Measurements from ENCODE around the gene AK3. TPM values are rescaled to one million over a fixed set of nuclear protein-coding genes. Genes with fewer than 3 reads are reported as not detected.

The AK3 gene
- total and polyA plus RNA-seq, 10 of the 15 experiments (the other 5 are each of a cell fraction or from before 2014, with no cell fraction given) = 14.2 to 86.6 (median 43.9) TPM

DNA sequence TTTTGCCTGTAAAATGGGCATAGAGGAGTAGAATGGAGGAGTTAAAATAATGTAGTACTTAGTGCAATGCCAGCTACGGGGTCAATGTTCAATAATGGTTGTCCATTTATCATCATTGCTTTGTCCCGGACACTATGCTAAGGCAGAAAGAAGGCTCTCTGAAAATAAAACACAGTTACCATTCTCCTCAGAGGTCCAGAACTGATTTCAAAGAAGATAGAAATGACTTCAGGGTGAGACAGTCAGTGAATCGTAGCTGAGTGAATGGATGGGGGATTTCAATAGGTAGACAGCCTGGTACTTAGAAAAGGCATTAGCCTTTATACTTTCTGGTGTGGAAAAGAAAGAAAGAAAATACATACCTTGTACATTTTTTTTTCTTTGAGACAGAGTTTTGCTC is 1.2 kb upstream of the AK3 start:
- ChIA-PET CTCF (interaction anchor here (0.5 to 1.7 kb wide), 5 partner anchors 9 to 370 kb away, joined by 3 to 11 read pairs (median 4); no protein-coding TSS in a partner anchor), RAD21 (ENCODE audit: unreplicated experiment) (interaction anchor here (1.6 kb wide), 1 partner anchor 354 kb away, joined by 4 read pairs; no protein-coding TSS in a partner anchor), POLR2A (no interaction called here), SMC1A (ENCODE audit: uncharacterized antibody, unreplicated experiment) (no interaction called here)
- no peak for DNase-seq (ENCODE audit: low read depth, low spot score)
- WGBS (ENCODE audit: insufficient coverage, insufficient replicate concordance, low lambda C conversion rate, missing lambda C conversion rate) = 36% methylated on average over 3 of the region's 3 CpGs
- TF ChIP-seq SIN3A (IDR thresholded peaks at IDR 0.05; ENCODE audit: low read depth, low read length) = no peak
- TF ChIP-seq, protein P1, sequence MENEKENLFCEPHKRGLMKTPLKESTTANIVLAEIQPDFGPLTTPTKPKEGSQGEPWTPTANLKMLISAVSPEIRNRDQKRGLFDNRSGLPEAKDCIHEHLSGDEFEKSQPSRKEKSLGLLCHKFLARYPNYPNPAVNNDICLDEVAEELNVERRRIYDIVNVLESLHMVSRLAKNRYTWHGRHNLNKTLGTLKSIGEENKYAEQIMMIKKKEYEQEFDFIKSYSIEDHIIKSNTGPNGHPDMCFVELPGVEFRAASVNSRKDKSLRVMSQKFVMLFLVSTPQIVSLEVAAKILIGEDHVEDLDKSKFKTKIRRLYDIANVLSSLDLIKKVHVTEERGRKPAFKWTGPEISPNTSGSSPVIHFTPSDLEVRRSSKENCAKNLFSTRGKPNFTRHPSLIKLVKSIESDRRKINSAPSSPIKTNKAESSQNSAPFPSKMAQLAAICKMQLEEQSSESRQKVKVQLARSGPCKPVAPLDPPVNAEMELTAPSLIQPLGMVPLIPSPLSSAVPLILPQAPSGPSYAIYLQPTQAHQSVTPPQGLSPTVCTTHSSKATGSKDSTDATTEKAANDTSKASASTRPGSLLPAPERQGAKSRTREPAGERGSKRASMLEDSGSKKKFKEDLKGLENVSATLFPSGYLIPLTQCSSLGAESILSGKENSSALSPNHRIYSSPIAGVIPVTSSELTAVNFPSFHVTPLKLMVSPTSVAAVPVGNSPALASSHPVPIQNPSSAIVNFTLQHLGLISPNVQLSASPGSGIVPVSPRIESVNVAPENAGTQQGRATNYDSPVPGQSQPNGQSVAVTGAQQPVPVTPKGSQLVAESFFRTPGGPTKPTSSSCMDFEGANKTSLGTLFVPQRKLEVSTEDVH (IDR thresholded peaks at IDR 0.05; ENCODE audit: low read depth, partially characterized antibody) = no peak
- TF ChIP-seq RELB (IDR thresholded peaks at IDR 0.05; ENCODE audit: low read depth) = no peak
- H3K36me3 ChIP-seq (ENCODE audit: control insufficient read depth in 2 of 2, insufficient read depth in 2 of 2, low read length in 1 of 2) = no peaks in the 10 kb centered on the region
- H3K4me1 ChIP-seq (ENCODE audit: control insufficient read depth, insufficient read depth, low read length) = peaks cover 8% of the 10 kb centered on the region
- in situ Hi-C loops (cut with MboI) (no loop called here), intact Hi-C loops (cut with micrococcal nuclease; ENCODE audit: unreplicated experiment) (loop anchor here (5.0 kb wide), 2 partner anchors 695 to 850 kb away; partner anchors contain the start of gene PLGRKT)
- no peak overlapping the region for H3K4me3 ChIP-seq
- no peak for FAIRE-seq
- no peaks in the 10 kb centered on the region for H3K27me3 ChIP-seq (replicated peaks in 1 of 2; ENCODE audit: control insufficient read depth in 2 of 2, insufficient read depth in 2 of 2, low read length in 1 of 2)
- no peak overlapping the region for H3K4me2 ChIP-seq (ENCODE audit: control insufficient read depth, insufficient read depth)
- ATAC-seq = no peak
- H3K27ac ChIP-seq (ENCODE audit: control insufficient read depth, insufficient read depth) = no peak overlapping the region
- H3K9me3 ChIP-seq (replicated peaks; ENCODE audit: control insufficient read depth, insufficient read depth, low read length) = no peaks in the 10 kb centered on the region
- no peaks in the 10 kb centered on the region for H4K20me1 ChIP-seq (ENCODE audit: control insufficient read depth, insufficient read depth)
- H3K79me2 ChIP-seq (ENCODE audit: control insufficient read depth, insufficient read depth, low read length) = peaks cover 36% of the 10 kb centered on the region
- no peak overlapping the region for H2AFZ ChIP-seq (ENCODE audit: control insufficient read depth, low read depth, low read length)
- no peak overlapping the region for H3K9ac ChIP-seq (ENCODE audit: control insufficient read depth, insufficient read depth, low read length)
- BruUV-seq (replicated peaks) = no TSS peak
